ENCODE data around the gene DPYD.

DPYD gene

DNA sequence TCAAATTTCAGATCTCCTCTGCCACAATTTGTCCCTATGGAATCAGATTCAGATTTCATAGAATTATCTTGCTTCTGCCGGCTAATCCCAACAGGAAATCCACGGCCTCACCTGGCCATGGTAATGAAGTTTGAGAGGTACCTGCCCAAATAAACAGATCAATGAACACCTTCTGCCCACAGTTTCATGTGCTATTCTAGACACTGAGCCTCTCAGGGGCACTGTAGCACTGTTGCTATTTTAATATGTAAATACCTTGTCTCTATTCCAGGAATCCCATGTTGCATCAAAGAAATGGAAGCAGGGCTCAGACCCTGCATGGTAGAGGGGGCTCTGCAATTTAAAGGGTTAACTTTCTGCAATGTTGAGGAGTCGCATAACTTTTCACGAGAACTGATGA is 606.1 kb downstream of the DPYD start:
- Mint-ChIP-seq H3K4me1 (no peaks in the 10 kb centered on the region), H3K27ac (no peak overlapping the region), H3K4me3 (no peak overlapping the region), H3K27me3 (ENCODE audit: low read depth, poor library complexity) (peaks cover 4% of the 10 kb centered on the region), H3K9me3 (peaks cover 4% of the 10 kb centered on the region), H3K36me3 (ENCODE audit: low read depth) (no peaks in the 10 kb centered on the region)
- TF ChIP-seq CTCF (IDR thresholded peaks at IDR 0.05) = no peak
- DNase-seq = no peak

DNA sequence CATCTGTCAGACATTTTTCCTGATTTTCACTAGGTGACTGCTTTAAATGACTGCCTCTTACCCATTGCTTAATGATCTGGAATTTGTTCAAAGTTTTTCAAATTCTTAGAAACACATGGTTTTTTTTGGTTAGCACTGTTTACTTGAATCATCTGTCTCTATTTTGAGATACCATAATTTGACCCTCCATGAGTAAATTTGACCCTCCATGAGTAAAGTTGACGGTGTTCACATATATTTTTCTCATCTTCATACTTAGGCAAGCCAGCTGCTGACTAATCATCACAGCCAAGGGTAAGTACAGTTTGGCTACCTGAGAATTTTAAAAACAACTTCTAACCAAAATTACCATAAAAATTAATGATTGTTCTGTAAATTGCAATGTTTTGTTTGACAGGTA is 612.7 kb downstream of the DPYD start:
- peaks cover 3% of the 10 kb centered on the region for H3K27me3 Mint-ChIP-seq (ENCODE audit: low read depth, poor library complexity)
- H3K9me3 Mint-ChIP-seq = no peaks in the 10 kb centered on the region
- H3K4me3 Mint-ChIP-seq = no peak overlapping the region
- no peaks in the 10 kb centered on the region for H3K4me1 Mint-ChIP-seq
- H3K27ac Mint-ChIP-seq = no peak overlapping the region
- no peaks in the 10 kb centered on the region for H3K36me3 Mint-ChIP-seq (ENCODE audit: low read depth)
- DNase-seq = no peak
- TF ChIP-seq CTCF (IDR thresholded peaks at IDR 0.05) = no peak

DNA sequence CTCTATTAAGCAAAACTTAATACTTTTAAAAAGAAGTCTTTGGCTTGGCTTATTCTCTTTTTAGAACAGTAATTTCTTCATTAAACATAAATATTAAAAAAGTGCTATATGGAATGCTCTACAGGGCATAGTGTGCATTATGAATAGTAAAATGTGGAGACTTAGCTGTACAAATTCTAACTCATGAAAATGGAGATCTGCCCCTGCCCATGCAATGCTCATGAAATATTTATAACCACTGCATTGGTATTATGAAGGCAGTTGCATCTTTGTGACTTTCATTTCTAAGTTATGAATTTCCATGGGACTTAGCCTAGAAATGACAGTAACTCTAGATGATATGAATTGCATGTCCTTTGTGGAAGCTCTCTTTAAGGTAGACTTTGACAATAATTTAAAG is 613.3 kb downstream of the DPYD start:
- DNase-seq = no peak
- no peak for TF ChIP-seq CTCF (IDR thresholded peaks at IDR 0.05)
- no peaks in the 10 kb centered on the region for H3K4me1 Mint-ChIP-seq
- H3K27ac Mint-ChIP-seq = no peak overlapping the region
- no peak overlapping the region for H3K4me3 Mint-ChIP-seq
- no peaks in the 10 kb centered on the region for H3K36me3 Mint-ChIP-seq (ENCODE audit: low read depth)
- H3K27me3 Mint-ChIP-seq (ENCODE audit: low read depth, poor library complexity) = peaks cover 3% of the 10 kb centered on the region
- no peaks in the 10 kb centered on the region for H3K9me3 Mint-ChIP-seq

- H3K27ac Mint-ChIP-seq = no peak overlapping the region
- H3K9me3 Mint-ChIP-seq = no peaks in the 10 kb centered on the region
- no peaks in the 10 kb centered on the region for H3K36me3 Mint-ChIP-seq (ENCODE audit: low read depth)
- H3K27me3 Mint-ChIP-seq (ENCODE audit: low read depth, poor library complexity) = peaks cover 3% of the 10 kb centered on the region
- no peak for TF ChIP-seq CTCF (IDR thresholded peaks at IDR 0.05)
- no peak overlapping the region for H3K4me3 Mint-ChIP-seq
- DNase-seq = no peak
- no peaks in the 10 kb centered on the region for H3K4me1 Mint-ChIP-seq
These were observed 613.7 kb downstream of the DPYD start for GRCh38 chr1:97307151-97307550.

DNA sequence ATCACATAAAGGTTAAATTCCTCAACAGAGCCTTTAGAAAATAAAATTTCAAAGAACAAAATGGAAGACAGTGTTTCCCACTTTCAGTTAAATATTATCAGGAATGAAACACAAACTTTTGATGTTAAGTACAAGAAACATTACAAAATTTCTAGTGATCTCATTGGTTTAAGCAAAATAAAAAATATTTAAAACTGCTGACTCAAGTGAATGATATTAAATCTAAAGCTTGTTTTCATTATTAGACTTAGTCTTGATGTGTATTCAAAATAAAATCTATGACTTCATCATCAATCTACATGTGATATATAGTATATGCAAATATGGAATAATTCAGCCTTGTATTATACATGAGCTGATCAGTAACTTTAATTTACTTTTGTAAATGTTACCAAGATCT is 614.3 kb downstream of the DPYD start:
- Mint-ChIP-seq H3K4me1 (no peaks in the 10 kb centered on the region), H3K9me3 (no peaks in the 10 kb centered on the region), H3K36me3 (ENCODE audit: low read depth) (no peaks in the 10 kb centered on the region), H3K27ac (no peak overlapping the region), H3K27me3 (ENCODE audit: low read depth, poor library complexity) (peaks cover 5% of the 10 kb centered on the region), H3K4me3 (no peak overlapping the region)
- DNase-seq = no peak
- no peak for TF ChIP-seq CTCF (IDR thresholded peaks at IDR 0.05)

DNA sequence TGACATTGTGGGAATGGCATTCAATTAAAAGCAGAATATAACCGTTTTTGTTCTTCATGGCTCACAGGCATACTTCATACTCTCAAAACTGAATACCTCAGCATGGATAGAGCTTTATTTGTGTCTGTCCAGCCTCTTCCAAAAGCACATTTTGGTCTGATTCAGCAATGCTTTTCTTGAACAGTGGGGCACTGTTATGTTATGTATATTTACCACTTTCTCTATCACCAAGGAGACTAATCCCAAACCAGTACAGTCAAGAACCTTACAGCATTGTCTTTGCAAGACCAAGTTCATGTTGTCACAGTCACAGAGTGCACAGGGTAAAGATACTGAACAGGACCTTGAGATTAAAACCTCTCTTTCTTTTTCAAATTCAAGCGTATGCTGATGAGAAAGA is 616.5 kb downstream of the DPYD start:
- Mint-ChIP-seq H3K36me3 (ENCODE audit: low read depth) (no peaks in the 10 kb centered on the region), H3K4me3 (no peak overlapping the region), H3K27me3 (ENCODE audit: low read depth, poor library complexity) (peaks cover 6% of the 10 kb centered on the region), H3K4me1 (no peaks in the 10 kb centered on the region), H3K27ac (no peak overlapping the region), H3K9me3 (no peaks in the 10 kb centered on the region)
- TF ChIP-seq CTCF (IDR thresholded peaks at IDR 0.05) = no peak
- DNase-seq = no peak

All from nephron progenitor cell (in vitro differentiated cells).